HepG2 (cell line): ENCODE measurements around the gene MECR. TPM values are rescaled to one million over a fixed set of nuclear protein-coding genes. Genes with fewer than 3 reads are reported as not detected.
A peak's percentile ranks its signal among the peaks of the same experiment; 100 is the strongest.

Source experiments
- ATAC-seq: fragments of 200-7000 bp; cut with Tn5 transposase; 3 replicates; pipeline ENCODE4 v1.9.1; 2020; ENCODE audit warnings: mild to moderate bottlenecking, moderate library complexity
- BruUV-seq: library from RNA; stranded (reverse); fragments of 400-500 nt; replicated peaks from 2 replicates; lab custom pipeline; 2021; lab: Mats Ljungman, UMichigan
- CTCF ChIA-PET: fragments of 300-600 bp; formaldehyde crosslinking; extraction: SDS; loops from one replicate; lab custom pipeline; 2021; ENCODE audit warnings: low total read pairs, inconsistent platforms, low intra/inter-chr PET ratio; lab: Yijun Ruan, JAX
- POLR2A ChIA-PET: fragments of 350-600 bp; sonication (Branson Sonifier 250); formaldehyde crosslinking; loops from one replicate; lab custom pipeline; 2020; ENCODE audit warnings: antibody characterized with exemption, inconsistent platforms; lab: Yijun Ruan, JAX
- DNase-seq: peaks from one replicate; pipeline ENCODE4 v3.0.0-alpha.2; 2015; ENCODE audit warnings: low spot score
- FAIRE-seq: peaks from 3 replicates; lab custom pipeline; 2011; peaks lifted over from hg19 to GRCh38; lab: Jason Lieb, UNC
- H2AFZ ChIP-seq: one replicate; pipeline ENCODE4 v1.6.1; 2011; ENCODE audit warnings: low read length, inconsistent platforms
- H3K27ac ChIP-seq: fragments of 300-600 bp; 3 replicates; pipeline ENCODE4 v1.8.0; 2011; ENCODE audit warnings: mixed run types, mild to moderate bottlenecking, mixed read lengths, low read length, inconsistent platforms; ENCODE audit not compliant: insufficient read depth; ENCODE audit errors: extremely low read length
- H3K27me3 ChIP-seq, 2 experiments: fragments of 200-600 bp in 1 of 2; 2 replicates in 1 of 2; 3 replicates in 1 of 2; pipeline versions ENCODE4 v1.6.0 to v1.8.0; 2011; ENCODE audit warnings: low read length in 2 of 2, mild to moderate bottlenecking in 2 of 2, moderate library complexity in 2 of 2, inconsistent platforms in 1 of 2; ENCODE audit not compliant: insufficient read depth in 2 of 2, control insufficient read depth in 1 of 2
- H3K36me3 ChIP-seq, 2 experiments: fragments of 200-600 bp in 1 of 2; replicated peaks in 1 of 2; 2 replicates in 1 of 2; 3 replicates in 1 of 2; pipeline versions ENCODE4 v1.5.1 to v1.8.0; 2011; ENCODE audit warnings: low read length in 2 of 2, inconsistent platforms in 1 of 2; ENCODE audit not compliant: insufficient read depth in 2 of 2, control insufficient read depth in 1 of 2
- H3K4me1 ChIP-seq: 2 replicates; pipeline ENCODE4 v1.5.1; 2012; ENCODE audit warnings: low read length, inconsistent platforms; ENCODE audit not compliant: insufficient read depth
- H3K4me2 ChIP-seq: 2 replicates; pipeline ENCODE4 v1.6.0; 2011; ENCODE audit warnings: low read depth, low read length, inconsistent platforms
- H3K4me3 ChIP-seq, 3 experiments: fragments of 200-600 bp in 1 of 3; sonication (generic), shearing (Covaris generic) in 1 of 3; replicated peaks in 1 of 3; 2 replicates each; pipeline ENCODE4 v1.5.1; 2011 to 2016; ENCODE audit warnings: low read length in 3 of 3, inconsistent platforms in 2 of 3, low read depth in 2 of 3, mild to moderate bottlenecking in 2 of 3, control low read depth in 1 of 3, mixed read lengths in 1 of 3; ENCODE audit not compliant: insufficient read depth in 1 of 3
- H3K79me2 ChIP-seq: one replicate; pipeline ENCODE4 v1.6.1; 2011; ENCODE audit warnings: low read length, inconsistent platforms; ENCODE audit not compliant: insufficient read depth
- H3K9ac ChIP-seq: 2 replicates; pipeline ENCODE4 v1.6.0; 2011; ENCODE audit warnings: mild to moderate bottlenecking, low read depth, low read length, inconsistent platforms; ENCODE audit not compliant: insufficient read depth
- H3K9me3 ChIP-seq: 2 replicates; pipeline ENCODE4 v1.5.1; 2012; ENCODE audit warnings: mild to moderate bottlenecking, low read length
- H4K20me1 ChIP-seq: 2 replicates; pipeline ENCODE4 v1.6.0; 2011; ENCODE audit warnings: inconsistent platforms, mild to moderate bottlenecking, low read length, moderate library complexity; ENCODE audit not compliant: insufficient read depth
- AGO1 ChIP-seq: fragments of 200-400 bp; formaldehyde crosslinking; IDR thresholded peaks from 2 replicates; pipeline ENCODE4 v1.6.1; 2017; ENCODE audit warnings: mild to moderate bottlenecking, low read depth, low read length, moderate library complexity; ENCODE audit not compliant: poor library complexity, severe bottlenecking
- FOXM1 ChIP-seq: sonication (generic); formaldehyde crosslinking; IDR thresholded peaks from 2 replicates; pipeline ENCODE4 v1.5.0; 2020; ENCODE audit warnings: missing genetic modification reagents
- THAP8 ChIP-seq: sonication (generic); formaldehyde crosslinking; IDR thresholded peaks from 2 replicates; pipeline ENCODE4 v1.5.1; 2020; ENCODE audit warnings: missing genetic modification reagents, mild to moderate bottlenecking, borderline replicate concordance
- ZNF101 ChIP-seq: sonication (generic); formaldehyde crosslinking; IDR thresholded peaks from 2 replicates; pipeline ENCODE4 v1.4.0; 2020; ENCODE audit warnings: mild to moderate bottlenecking, low read depth, missing genetic modification reagents, borderline replicate concordance
- ZNF124 ChIP-seq: sonication (generic); formaldehyde crosslinking; IDR thresholded peaks from 2 replicates; pipeline ENCODE4 v1.4.0; 2020; ENCODE audit warnings: missing genetic modification reagents
- ZNF546 ChIP-seq: sonication (generic); formaldehyde crosslinking; conservative IDR thresholded peaks from 2 replicates; pipeline ENCODE4 v1.8.1; 2023; ENCODE audit warnings: mild to moderate bottlenecking, missing genetic modification reagents
- ZNF607 ChIP-seq: sonication (generic); formaldehyde crosslinking; IDR thresholded peaks from 2 replicates; pipeline ENCODE4 v1.5.1; 2020; ENCODE audit warnings: missing genetic modification reagents, mild to moderate bottlenecking, borderline replicate concordance
- ZNF660 ChIP-seq: sonication (generic); formaldehyde crosslinking; IDR thresholded peaks from 2 replicates; pipeline ENCODE4 v1.5.1; 2020; ENCODE audit warnings: mild to moderate bottlenecking, low read depth, missing genetic modification reagents, borderline replicate concordance
- ZNF775 ChIP-seq: sonication (generic); formaldehyde crosslinking; IDR thresholded peaks from 2 replicates; pipeline ENCODE4 v1.4.0; 2020; ENCODE audit warnings: missing genetic modification reagents, mild to moderate bottlenecking, moderate library complexity, borderline replicate concordance
- ZNF777 ChIP-seq: sonication (generic); formaldehyde crosslinking; IDR thresholded peaks from 2 replicates; pipeline ENCODE4 v1.4.0; 2020; ENCODE audit warnings: missing genetic modification reagents
- ZZZ3 ChIP-seq: sonication (generic); formaldehyde crosslinking; IDR thresholded peaks from 2 replicates; pipeline ENCODE4 v1.4.0; 2020; ENCODE audit warnings: missing genetic modification reagents, mild to moderate bottlenecking, borderline replicate concordance
- WGBS: methylation state at CpG from one replicate; pipeline ENCODE4 v1.1.6; 2017; ENCODE audit warnings: low lambda C conversion rate; 5-methylcytosine and 5-hydroxymethylcytosine counted together
- in situ Hi-C: cut with HindIII; loops from 2 replicates; pipeline ENCODE4 v1.10.0; 2017; ENCODE audit warnings: low pct_unique_long_range_greater_than_20kb; ENCODE audit not compliant: extremely low pct_ligation_motif_present
- intact Hi-C: fragments of 100-400 bp; cut with micrococcal nuclease; formaldehyde crosslinking; loops from one replicate; pipeline ENCODE4 v1.10.0; 2022; ENCODE audit not compliant: unreplicated experiment
- polyA plus RNA-seq, 8 experiments: library from polyadenylated mRNA; depleted of rRNA in 3 of 8; stranded (reverse) in 7 of 8; unstranded in 1 of 8; fragments of >200 nt; fragmentation: Illumina TruSeq in 4 of 8; extraction: Trizol in 4 of 8; gene quantifications; 2 replicates each; pipeline versions ENCODE4 v1.2.1 to v1.2.3, GENCODE V29; 2011 to 2016; ENCODE audit warnings: low read depth in 4 of 8, missing spikeins in 1 of 8, mixed read lengths in 1 of 8; ENCODE audit not compliant: insufficient read depth in 1 of 8
- total RNA-seq, 5 experiments: library from RNA; depleted of rRNA; stranded (reverse); fragments of >200 nt; fragmentation: Illumina TruSeq; extraction: Trizol; gene quantifications; 2 replicates each; pipeline ENCODE4 v1.2.3, GENCODE V29; 2016; ENCODE audit warnings: low read depth in 1 of 5

The MECR gene
- total and polyA plus RNA-seq, 2 of the 13 experiments (the other 11 are each of a cell fraction or from before 2014, with no cell fraction given): 18.8 to 24.9 TPM

GRCh38 chr1:29256979-29257804, 26.5 kb upstream of the MECR start:
- Histone ChIP-seq H3K27me3 (no peaks in the 10 kb centered on the region), H3K27ac (no peak overlapping the region), H3K4me2 (no peak overlapping the region), H2AFZ (no peak overlapping the region), H3K9ac (no peak overlapping the region), H3K4me3 (no peak overlapping the region), H3K79me2 (no peaks in the 10 kb centered on the region), H3K4me1 (peaks cover 7% of the 10 kb centered on the region; the same call in 1 of the 2 replicates), H3K36me3 (peaks cover 4 to 9% of the 10 kb centered on the region in 2 experiments; a peak in 3 of 5 replicates), H3K9me3 (no peaks in the 10 kb centered on the region), H4K20me1 (peaks cover 4% of the 10 kb centered on the region; the same call in 1 of the 2 replicates)
- POLR2A ChIA-PET: no interaction called here
- no peak for TF ChIP-seq ZNF775 (CRISPR knock-in tag)
- no peak for TF ChIP-seq FOXM1 (CRISPR knock-in tag)
- TF ChIP-seq THAP8 (CRISPR knock-in tag): no peak
- no peak for TF ChIP-seq ZNF777 (CRISPR knock-in tag)
- TF ChIP-seq ZNF546 (CRISPR knock-in tag): no peak
- ATAC-seq (no peak), FAIRE-seq (no peak), DNase-seq (no peak)
- CTCF ChIA-PET: no interaction called here
- WGBS: 93% methylated on average over 5 of the region's 11 CpGs
- BruUV-seq: no TSS peak
- in situ Hi-C loops: no loop called here
- intact Hi-C loops: no loop called here

GRCh38 chr1:29256394-29256793, 25.7 kb upstream of the MECR start:
- no peak overlapping the region for H3K4me2 ChIP-seq
- 0 out of 3 replicates have a peak, but pooled peaks have one; percentile 23 for ATAC-seq
- no peaks in the 10 kb centered on the region for H3K9me3 ChIP-seq
- TF ChIP-seq ZNF660 (CRISPR knock-in tag) (no peak), ZNF607 (no peak), AGO1 (no peak), ZZZ3 (CRISPR knock-in tag) (no peak), ZNF101 (CRISPR knock-in tag) (no peak), ZNF124 (no peak)

More at GRCh38 chr1:29256394-29256793, 25.7 kb upstream of the MECR start:
- H3K27me3 ChIP-seq: no peaks in the 10 kb centered on the region
- H3K79me2 ChIP-seq: no peaks in the 10 kb centered on the region
- no peak overlapping the region for H2AFZ ChIP-seq
- no TSS peak for BruUV-seq
- H3K4me3 ChIP-seq: no peak overlapping the region
- POLR2A ChIA-PET: no interaction called here
- CTCF ChIA-PET: no interaction called here
- H4K20me1 ChIP-seq: peaks cover 4% of the 10 kb centered on the region; the same call in 1 of the 2 replicates
- peaks cover 4 to 9% of the 10 kb centered on the region in 2 experiments; a peak in 2 of 5 replicates for H3K36me3 ChIP-seq
- H3K4me1 ChIP-seq: peaks cover 7% of the 10 kb centered on the region; the same call in 1 of the 2 replicates
- H3K27ac ChIP-seq: no peak overlapping the region
- WGBS: 89% methylated on average over 3 of the region's 5 CpGs
- FAIRE-seq (no peak), DNase-seq (no peak)
- H3K9ac ChIP-seq: no peak overlapping the region
- intact Hi-C loops: no loop called here
- in situ Hi-C loops: no loop called here
